GM18502 (cell line): Measurements from ENCODE around the gene ZNF8.
"Not testable (repeated sequence)": the region's sequence is repeated elsewhere in the genome, so short reads cannot be mapped to it uniquely, and the experiment has no call there.

Experiments used
- ATAC-seq: cut with Tn5 transposase; IDR thresholded peaks from one replicate; pipeline ENCODE4 v1.9.1; 2021; ENCODE audit warnings: mild to moderate bottlenecking; ENCODE audit not compliant: unreplicated experiment, poor library complexity

The ZNF8 gene

DNA sequence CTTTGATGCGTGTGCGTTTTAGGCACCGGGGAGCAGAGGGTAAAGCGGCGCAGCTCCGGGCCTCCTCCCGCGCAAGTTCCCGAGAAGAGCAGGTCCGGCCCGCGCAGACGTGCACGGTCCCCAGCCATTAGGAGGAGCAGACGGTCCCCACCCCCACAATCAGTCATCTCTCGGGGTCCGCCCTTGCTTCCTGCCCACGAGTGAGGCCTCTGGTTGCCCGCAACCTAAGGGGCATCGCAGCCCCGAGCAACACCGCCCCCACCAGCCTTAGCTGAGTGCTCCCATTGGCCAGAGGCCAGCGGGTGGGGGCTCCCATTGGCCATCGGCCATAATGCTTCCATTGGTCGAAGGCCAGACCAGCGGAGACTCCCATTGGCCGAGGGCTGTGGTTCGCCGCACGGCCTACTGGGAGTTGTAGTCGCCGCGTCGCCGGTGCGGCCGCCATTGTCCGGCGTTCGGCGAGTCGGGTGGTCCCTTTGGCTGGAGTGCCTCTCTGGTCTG is at the start of gene ZNF8:
ZNF8 (plus strand) TSS at position 415 of the 501 bp plus-strand sequence. CDS start 127 bp downstream, outside the sequence.
- ATAC-seq, result peak; percentile 95

DNA sequence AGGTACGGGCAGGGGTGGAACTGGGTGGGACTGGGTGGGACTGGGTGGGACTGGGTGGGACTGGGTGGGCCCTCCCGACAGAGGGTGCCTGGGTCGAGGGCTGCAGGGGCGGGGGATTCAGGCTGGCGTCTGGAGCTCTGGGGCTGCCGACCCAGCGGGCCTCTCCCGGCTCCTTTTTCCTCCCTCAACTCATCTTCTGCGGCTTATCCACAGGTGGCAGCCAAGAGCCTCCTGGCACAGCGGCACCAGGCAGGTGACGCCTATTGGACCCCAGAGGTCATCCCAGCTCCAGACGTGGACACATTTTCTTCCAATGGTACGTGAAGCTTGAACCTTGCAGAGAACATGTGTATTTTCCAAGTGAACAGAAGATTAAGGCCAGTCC is 49.5 kb upstream of the ZNF8 start:
- no peak for ATAC-seq

DNA sequence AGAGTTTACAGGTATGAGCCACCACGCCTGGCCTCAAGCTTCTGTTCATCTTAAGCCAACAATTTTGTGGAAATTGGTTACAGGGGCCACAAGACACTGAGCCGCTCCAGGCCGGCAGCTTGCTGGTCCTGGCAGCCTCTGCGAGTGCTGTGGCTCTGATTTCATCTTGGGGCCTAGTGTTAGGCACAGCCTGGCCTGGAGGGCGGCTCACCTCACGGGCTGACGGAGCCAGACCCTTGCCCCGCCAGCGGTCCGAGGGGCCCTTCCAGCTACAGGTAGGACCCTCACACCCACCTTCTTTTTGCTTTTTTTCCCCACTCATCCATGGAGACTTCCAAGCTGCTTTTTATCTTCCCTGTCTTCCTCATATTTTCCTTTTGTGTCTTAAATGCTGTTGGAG is 41.4 kb upstream of the ZNF8 start:
- ATAC-seq, result no peak

DNA sequence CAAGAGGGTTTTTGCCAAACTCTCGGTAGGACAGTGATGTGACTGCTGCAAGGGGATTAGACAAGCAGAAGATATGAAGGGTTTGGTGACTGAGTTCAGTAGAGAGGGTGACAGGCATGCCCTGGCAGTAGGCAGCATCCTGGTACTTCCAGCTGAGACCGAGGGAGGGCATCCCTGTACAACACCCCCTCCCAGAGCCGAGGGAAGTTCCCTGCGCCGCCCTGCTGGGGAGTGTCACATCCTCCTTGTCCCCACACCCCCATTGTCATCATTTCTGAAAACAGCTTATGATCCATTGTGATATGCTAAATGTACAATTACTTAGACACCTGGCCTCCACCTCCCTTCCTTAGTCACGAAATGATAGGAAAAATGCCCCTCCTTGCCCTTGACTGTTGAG is 35.4 kb upstream of the ZNF8 start:
- ATAC-seq, result no peak

DNA sequence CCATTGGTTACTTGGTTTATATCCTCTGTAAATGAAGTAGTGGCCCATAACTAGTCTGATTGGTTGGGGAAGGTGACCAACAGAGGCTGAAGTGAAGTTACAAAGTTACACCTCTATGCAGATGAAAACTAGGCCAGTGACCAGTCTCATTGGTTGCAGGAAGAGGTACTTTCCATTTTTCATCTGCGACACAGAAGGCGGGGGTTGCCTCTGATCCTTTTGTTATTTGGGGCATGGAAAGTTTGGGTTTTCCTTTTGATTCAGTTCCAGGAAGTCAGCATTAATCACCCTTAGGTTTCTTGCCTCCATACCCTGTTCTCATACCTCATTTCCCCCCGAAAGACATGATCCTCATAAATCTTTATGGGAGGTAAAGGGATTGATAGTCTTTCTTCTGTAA is 29.9 kb upstream of the ZNF8 start:
- no peak for ATAC-seq

DNA sequence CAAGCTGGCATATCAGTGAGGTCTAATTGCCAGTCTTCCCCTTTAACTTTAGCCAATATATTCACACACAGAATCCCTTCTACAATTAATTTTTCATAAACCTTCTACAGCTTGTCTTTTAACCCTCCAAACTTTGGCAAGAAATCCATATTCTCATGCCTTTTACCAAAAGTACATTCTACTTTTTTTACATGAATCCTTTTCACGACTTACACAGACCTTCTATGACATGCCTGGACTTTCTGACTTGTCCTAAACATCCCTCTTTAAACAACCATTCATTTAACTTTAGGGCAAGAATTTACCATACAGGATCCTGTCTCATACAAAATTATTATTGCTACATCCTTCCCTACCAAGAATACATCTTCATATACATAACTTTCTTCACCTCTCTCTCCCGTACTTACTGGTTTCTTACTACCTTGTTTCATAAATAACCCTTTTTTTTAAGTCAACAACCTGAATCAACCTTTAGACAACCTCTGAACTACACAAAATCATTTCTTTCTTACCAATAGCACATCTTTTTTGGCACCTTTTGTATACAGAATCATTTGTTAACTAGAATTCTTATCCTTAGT is 26.6 kb upstream of the ZNF8 start:
- no peak for ATAC-seq

DNA sequence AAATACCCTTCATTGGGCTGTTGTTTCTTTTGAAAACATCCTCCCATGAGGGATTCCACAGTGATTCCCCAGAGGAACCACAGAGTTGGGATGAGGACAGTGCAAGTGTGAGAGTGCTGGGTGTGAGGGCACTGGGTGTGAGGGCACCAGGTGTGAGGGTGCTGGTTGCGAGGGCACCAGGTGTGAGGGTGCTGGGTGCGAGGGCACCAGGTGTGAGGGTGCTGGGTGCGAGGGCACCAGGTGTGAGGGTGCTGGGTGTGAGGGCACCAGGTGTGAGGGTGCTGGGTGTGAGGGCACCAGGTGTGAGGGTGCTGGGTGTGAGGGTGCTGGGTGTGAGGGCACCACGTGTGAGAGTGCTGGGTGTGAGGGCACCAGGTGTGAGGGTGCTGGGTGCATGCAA is 20.5 kb upstream of the ZNF8 start:
- not testable (repeated sequence) for ATAC-seq

DNA sequence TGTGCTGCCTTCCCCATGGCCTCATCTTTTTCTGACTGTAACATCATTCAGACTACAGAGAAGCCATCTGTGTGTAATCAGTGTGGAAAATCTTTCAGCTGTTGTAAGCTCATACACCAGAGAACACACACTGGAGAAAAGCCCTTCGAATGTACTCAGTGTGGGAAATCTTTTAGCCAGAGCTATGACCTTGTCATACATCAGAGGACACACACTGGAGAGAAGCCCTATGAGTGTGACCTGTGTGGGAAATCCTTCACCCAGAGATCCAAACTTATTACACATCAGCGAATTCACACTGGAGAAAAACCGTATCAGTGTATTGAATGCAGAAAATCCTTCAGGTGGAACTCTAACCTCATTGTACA is 17.2 kb upstream of the ZNF8 start:
- no peak for ATAC-seq

DNA sequence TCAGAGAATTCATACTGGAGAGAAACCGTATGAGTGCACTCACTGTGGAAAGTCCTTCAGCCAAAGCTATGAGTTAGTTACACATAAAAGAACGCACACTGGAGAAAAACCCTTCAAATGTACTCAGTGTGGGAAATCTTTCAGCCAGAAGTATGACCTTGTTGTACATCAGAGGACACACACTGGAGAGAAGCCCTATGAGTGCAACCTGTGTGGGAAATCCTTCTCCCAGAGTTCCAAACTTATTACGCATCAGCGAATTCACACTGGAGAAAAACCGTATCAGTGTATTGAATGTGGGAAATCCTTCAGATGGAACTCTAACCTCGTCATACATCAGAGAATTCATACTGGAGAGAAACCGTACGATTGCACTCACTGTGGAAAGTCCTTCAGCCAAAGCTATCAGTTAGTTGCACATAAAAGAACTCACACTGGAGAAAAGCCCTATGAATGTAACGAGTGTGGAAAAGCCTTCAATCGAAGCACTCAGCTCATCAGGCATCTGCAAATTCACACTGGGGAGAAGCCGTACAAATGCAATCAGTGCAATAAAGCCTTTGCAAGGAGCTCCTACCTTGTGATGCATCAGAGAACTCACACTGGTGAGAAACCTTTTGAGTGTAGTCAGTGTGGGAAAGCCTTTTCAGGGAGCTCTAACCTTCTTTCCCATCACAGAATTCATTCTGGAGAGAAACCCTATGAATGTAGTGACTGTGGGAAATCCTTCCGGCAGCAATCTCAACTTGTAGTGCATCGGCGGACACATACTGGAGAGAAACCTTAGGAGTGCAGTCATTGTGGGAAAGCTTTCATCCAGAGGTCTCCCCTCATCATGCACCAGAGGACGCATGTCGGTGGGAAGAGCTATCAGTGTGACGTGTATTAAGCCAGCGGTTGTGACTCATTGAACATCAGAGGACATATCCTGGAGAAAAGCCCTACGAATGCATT is 16.5 kb upstream of the ZNF8 start:
- no peak for ATAC-seq

DNA sequence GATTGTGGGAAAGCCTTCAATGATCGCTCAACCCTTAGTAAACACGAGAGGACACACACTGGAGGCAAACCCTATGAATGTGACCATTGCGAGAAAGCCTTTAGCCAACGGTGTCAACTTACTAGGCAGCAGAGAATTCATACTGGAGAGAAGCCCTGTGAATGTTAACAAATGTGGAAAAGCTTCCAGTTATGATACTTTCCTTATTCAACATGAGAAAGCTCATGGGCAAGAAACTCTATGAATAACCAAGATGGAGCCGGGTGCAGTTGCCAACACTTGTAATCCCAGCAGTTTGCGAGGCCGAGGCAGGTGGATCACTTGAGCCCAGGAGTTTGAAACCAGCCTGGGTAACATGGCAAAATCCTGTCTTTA is 15.8 kb upstream of the ZNF8 start:
- ATAC-seq, result no peak

DNA sequence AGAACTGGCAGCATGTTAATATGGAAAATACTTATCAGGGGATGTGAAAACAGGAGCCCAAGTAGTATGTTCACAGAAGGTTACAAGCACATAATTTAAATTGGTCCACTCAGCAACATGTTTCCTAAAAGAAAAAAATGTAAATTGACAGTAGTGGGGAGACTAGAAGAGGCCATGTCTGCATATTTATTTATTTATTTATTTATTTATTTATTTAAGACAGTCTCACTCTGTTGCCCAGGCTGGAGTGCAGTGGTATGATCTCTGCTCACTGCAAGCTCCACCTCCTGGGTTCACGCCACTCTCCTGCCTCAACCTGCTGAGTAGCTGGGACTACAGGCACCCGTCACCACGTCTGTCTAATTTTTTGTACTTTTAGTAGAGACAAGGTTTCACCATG is 13.7 kb upstream of the ZNF8 start:
- ATAC-seq, result no peak

DNA sequence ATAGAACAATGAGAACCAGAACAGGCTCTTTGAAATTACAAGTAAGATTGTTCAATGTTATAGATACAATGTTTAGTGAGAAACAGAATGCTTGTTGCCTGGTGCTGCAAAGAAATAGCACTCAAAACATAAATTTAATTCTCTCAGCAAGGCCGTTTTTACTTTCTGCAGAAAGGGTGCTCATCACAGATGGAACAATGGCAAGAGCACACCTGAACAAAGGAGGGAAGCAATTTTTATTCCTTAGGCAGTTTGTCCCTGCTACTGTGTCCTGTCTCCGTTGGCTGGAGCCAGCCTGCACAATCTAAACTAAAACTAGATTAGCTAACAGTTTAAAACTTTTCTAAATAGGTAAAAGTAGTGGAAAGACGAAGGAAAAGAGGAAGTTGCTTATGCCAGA is 10.4 kb upstream of the ZNF8 start:
- ATAC-seq, result no peak

DNA sequence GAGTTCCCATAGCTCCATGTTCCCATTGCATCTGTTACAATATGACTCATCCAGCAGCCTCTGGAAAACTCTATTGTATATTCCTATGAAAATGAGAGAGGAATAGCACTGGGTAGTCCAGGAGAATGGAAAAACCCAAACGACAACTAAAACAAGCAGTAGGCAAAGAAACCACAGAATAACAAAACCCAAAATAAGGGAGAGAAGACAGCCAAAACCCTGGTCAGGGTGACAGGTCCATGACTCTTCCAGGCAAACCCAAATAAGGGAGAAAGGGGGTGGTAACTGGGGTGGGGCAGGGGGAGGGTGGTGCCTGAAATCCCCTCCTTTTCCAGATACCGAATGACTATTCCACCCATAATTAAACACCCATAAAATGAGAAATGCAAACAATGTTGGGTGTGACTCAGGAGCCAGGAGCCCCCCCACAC is 4.0 kb upstream of the ZNF8 start:
- no peak for ATAC-seq

DNA sequence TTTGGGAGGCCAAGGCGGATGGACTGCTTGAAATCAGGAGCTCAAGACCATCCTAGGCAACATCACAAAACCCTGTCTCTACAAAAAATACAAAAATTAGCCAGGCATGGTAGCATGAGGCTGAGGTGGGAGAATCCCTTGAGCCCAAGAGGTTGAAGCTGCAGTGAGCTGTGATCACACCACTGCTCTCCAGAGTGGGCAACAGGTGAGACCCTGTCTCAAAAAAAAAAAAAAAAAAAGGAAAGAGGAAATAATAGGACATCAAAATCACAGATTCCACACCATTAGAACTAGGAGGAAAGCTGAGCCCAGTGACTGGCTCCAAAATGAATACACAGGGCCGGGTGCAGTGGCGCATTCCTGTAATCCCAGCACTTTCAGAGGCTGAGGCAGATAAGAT is 3.2 kb upstream of the ZNF8 start:
- ATAC-seq, result no peak

DNA sequence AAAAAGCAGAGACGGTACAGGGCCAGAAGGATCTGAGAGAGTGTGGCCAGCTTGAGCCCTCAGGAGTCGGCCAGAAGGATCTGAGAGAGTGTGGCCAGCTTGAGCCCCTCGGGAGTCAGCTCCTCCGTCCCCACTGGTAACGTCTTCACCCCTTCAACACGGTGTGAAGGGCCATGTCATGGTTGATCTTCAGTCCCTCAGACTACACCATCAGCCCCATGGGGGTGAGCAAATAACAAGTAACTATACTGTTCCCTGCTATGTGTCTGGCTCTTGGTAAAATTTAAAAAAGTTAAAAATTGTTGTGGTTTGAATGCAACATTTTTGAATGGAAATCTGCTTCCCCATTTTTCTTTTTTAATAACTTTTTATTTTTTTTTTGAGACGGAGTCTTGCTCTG is 1.6 kb upstream of the ZNF8 start:
- ATAC-seq, result no peak

DNA sequence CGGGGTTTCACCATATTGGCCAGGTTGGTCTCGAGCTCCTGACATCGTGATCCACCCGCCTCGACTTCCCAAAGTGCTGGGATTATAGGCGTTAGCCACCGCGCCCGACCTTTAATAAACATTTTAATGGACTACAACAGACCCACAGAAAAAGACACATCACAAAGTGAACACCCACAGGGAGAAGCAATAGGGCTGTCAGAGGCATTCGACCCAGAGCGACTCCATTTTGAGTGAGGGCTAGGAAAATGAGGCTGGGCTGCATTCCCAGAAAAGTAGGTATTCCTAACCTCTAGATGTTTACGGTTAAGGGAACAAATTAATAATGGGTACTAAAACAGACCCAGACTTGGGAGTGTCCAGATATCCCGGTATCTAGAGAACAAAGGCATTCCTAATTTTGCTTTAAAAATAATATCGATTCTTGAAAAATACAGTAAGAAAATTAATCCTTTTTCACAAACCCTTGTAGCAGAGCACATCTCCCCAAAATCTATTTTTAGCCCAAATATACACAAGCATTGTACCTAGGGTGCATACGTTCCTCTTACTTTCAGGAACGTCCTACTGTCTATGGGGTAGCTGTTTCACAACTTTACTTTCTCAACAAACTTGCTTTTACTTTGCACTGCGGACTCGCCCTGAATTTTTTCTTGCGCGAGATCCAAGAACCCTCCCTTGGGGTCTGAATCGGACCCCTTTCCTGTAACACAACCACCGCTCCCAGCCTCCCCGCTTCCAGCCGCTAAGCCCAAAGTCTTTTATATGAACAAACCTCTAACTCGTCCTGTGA is 811 bp upstream of the ZNF8 start:
- no peak for ATAC-seq

DNA sequence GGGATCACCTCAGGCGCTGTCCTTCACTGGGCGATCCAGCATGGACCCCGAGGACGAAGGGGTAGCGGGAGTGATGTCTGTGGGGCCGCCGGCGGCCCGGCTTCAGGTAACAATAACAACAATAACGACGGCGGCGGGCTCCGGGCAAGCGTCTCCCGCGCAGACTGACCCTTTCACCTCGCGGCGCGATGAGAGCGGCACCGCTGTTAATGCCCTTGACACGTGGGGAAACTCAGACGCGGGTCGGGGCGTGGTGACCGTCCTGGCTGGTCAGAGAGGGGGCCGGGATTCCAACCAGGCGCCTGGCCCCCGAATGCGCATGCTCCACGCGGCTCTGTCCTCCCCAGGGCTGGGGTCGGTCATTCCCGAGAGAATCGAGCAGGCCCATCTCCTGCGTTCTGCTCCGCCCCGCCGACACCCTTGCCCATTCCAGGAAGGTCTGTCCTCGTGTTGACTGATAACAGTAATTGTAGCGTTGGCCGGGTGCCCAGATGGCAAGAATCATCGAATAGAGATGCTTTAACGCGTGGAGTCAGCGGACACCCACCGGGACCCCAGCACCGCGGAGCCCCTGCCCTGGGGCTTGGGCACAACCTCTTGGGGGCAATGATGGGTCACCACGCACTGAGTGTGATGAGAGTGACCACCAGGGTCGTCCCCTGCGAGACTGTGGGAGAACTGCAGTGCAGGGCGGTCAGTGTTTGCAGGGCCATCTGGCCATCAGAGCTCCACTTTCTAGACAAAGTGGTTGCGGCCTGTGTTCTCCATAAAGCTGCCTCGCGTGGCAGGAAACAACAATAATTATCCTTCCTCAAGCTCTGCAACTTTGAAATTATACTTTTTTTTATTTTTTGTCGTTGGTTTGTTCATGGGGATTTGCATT is 528 bp downstream of the ZNF8 start:
- peak; percentile 30 for ATAC-seq

DNA sequence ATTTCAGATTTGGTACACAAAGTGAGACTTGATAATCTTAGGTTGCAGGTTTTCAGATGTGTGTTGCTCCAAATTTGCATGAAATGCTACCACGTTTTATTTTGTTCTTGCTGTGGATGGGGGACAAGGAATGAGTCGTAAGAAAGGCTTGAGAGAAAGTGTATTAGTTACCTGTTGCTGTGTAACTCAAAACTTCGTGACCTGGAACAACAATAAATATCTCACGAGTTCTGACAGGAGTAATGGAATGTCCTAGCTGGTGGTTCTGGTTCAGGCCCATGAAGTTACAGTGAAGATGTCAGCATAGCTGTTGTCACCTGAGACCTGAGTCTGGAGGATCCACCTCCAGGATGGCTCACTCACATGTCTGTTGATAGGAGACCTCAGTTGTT is 1.2 kb downstream of the ZNF8 start:
- ATAC-seq, result no peak

DNA sequence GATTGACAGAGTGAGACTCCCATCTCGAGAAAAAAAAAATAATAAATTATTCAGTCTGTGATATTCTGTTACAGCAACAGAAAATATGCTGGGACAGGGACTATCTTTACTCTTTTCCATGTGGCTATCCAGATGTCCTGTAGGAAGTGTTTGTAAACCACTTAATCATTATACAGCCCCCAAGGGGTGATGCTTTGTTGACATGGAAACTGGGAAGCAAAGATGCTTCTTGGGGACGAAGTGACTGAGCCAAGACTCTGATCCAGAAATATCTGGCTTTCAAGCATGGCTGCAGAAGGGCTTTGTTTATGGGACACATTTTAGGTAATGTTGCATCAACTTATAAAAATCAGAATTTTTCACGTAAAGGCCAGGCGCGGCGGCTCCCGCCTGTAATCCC is 5.4 kb downstream of the ZNF8 start:
- no peak for ATAC-seq

DNA sequence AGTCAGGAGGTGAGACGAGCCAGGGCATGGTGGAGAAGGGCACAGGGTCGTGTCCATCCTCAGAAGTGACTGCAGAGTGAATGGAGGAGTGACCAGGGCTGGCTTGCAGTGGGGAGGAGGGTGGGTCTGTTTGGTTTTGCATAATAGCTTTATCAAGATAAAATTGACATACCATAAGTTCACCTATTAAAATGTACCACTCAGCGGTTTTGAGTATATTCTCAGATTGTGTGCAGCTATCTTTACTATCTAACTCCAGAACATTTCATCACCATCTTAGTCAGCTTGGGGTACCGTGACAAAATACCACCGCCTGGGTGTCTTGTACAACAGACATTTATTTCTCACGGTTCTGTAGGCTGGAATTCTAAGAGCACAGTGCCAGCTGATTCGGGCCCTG is 13.2 kb downstream of the ZNF8 start:
- ATAC-seq, result no peak
